ENCODE results near the gene COL7A1. TPM values are rescaled to one million over a fixed set of nuclear protein-coding genes. Genes with fewer than 3 reads are reported as not detected.

Gene COL7A1
- total and polyA plus RNA-seq, 2 of the 13 experiments (the other 11 are each of a cell fraction or from before 2014, with no cell fraction given) = 2.7 to 11.7 TPM

GRCh38 chr3:48609088-48610005, 14.2 kb upstream of the COL7A1 start, which contains the start of gene UQCRC1 (continued):
- TF ChIP-seq ZBTB26 (CRISPR knock-in tag; IDR thresholded peaks at IDR 0.05; ENCODE audit: borderline replicate concordance) (no peak; the same call in 1 of the 2 replicates), ZNF431 (CRISPR knock-in tag; IDR thresholded peaks at IDR 0.05; ENCODE audit: borderline replicate concordance, low read depth) (no peak), ZMAT3 (CRISPR knock-in tag; conservative IDR thresholded peaks at IDR 0.05) (peak; percentile 85; the same call in 1 of the 2 replicates), CREB1 (IDR thresholded peaks at IDR 0.05) (0 out of 2 replicates have a peak, but pooled peaks have one; percentile 5), CREB1 (CRISPR knock-in tag; IDR thresholded peaks at IDR 0.05) (no peak), TCF12 (IDR thresholded peaks at IDR 0.05) (no peak), TCF12 (CRISPR knock-in tag; IDR thresholded peaks at IDR 0.05) (peak; percentile 95; the same call in 1 of the 2 replicates), ZNF547 (CRISPR knock-in tag; IDR thresholded peaks at IDR 0.05) (peak; percentile 75), ZNF646 (CRISPR knock-in tag; IDR thresholded peaks at IDR 0.05) (0 out of 2 replicates have a peak, but pooled peaks have one; percentile 27), ZBTB7A (CRISPR knock-in tag; IDR thresholded peaks at IDR 0.05) (peak; percentile 81), HNRNPL (IDR thresholded peaks at IDR 0.05; ENCODE audit: low read depth, low read length) (0 out of 2 replicates have a peak, but pooled peaks have one; percentile 34), CBX1 (IDR thresholded peaks at IDR 0.05; ENCODE audit: low read depth) (peak; percentile 77), GABPB1 (CRISPR knock-in tag; IDR thresholded peaks at IDR 0.05) (peak; percentile 82), PRDM10 (CRISPR knock-in tag; IDR thresholded peaks at IDR 0.05; ENCODE audit: low read depth) (peak; percentile 18), ZNF556 (CRISPR knock-in tag; IDR thresholded peaks at IDR 0.05; ENCODE audit: borderline replicate concordance) (peak; percentile 71; the same call in 1 of the 2 replicates), SOX6 (IDR thresholded peaks at IDR 0.05) (no peak), SOX6 (CRISPR knock-in tag; IDR thresholded peaks at IDR 0.05) (peak; percentile 84), ZNF670 (CRISPR knock-in tag; IDR thresholded peaks at IDR 0.05; ENCODE audit: borderline replicate concordance) (peak; percentile 88; the same call in 1 of the 2 replicates)

All from HepG2 (cell line).